H9 (cell line): ENCODE data around the gene LYZL2. TPM values are rescaled to one million over a fixed set of nuclear protein-coding genes. Genes with fewer than 3 reads are reported as not detected.
A peak's percentile ranks its signal among the peaks of the same experiment; 100 is the strongest.
"Not testable (repeated sequence)": the region's sequence is repeated elsewhere in the genome, so short reads cannot be mapped to it uniquely, and the experiment has no call there.

ENCODE experiments used
- DNase-seq: peaks from one replicate; pipeline ENCODE4 v3.0.0-alpha.2; 2017
- H2AFZ ChIP-seq: one replicate; pipeline ENCODE4 v1.6.1; 2013; ENCODE audit warnings: mild to moderate bottlenecking, low read length, control low read depth, moderate library complexity
- H2AK5ac ChIP-seq: 2 replicates; pipeline ENCODE4 v1.6.1; 2013; ENCODE audit warnings: low read length, control low read depth, mixed read lengths; ENCODE audit not compliant: insufficient read length
- H2BK120ac ChIP-seq: one replicate; pipeline ENCODE4 v1.6.1; 2013; ENCODE audit warnings: low read depth, mild to moderate bottlenecking, low read length, control low read depth, inconsistent platforms; ENCODE audit not compliant: poor library complexity, severe bottlenecking
- H2BK12ac ChIP-seq: 2 replicates; pipeline ENCODE4 v1.6.1; 2013; ENCODE audit warnings: low read length, control low read depth, mixed read lengths, low read depth; ENCODE audit not compliant: insufficient read length
- H2BK15ac ChIP-seq: 2 replicates; pipeline ENCODE4 v1.6.1; 2013; ENCODE audit warnings: low read depth, low read length, control low read depth
- H2BK20ac ChIP-seq: one replicate; pipeline ENCODE4 v1.6.1; 2013; ENCODE audit warnings: low read depth, mild to moderate bottlenecking, low read length, control low read depth, inconsistent platforms; ENCODE audit not compliant: poor library complexity, severe bottlenecking
- H2BK5ac ChIP-seq: 2 replicates; pipeline ENCODE4 v1.6.1; 2013; ENCODE audit warnings: low read length, control low read depth, mixed read lengths; ENCODE audit not compliant: insufficient read length
- H3K14ac ChIP-seq: 2 replicates; pipeline ENCODE4 v1.6.1; 2013; ENCODE audit warnings: low read length, control low read depth; ENCODE audit not compliant: insufficient read depth
- H3K18ac ChIP-seq: 2 replicates; pipeline ENCODE4 v1.6.1; 2013; ENCODE audit warnings: low read depth, mild to moderate bottlenecking, mixed read lengths, low read length, control low read depth; ENCODE audit not compliant: insufficient read length
- H3K23ac ChIP-seq: 2 replicates; pipeline ENCODE4 v1.6.1; 2013; ENCODE audit warnings: low read length, control low read depth, mixed read lengths, low read depth; ENCODE audit not compliant: insufficient read length
- H3K23me2 ChIP-seq: 2 replicates; pipeline ENCODE4 v1.6.1; 2013; ENCODE audit warnings: low read depth, mild to moderate bottlenecking, mixed read lengths, low read length, control low read depth; ENCODE audit not compliant: insufficient read length, poor library complexity, severe bottlenecking
- H3K27ac ChIP-seq: 2 replicates; pipeline ENCODE4 v1.5.1; 2013; ENCODE audit warnings: low read length, control low read depth, mixed read lengths, low read depth; ENCODE audit not compliant: insufficient read length
- H3K27me3 ChIP-seq: 2 replicates; pipeline ENCODE4 v1.6.1; 2013; ENCODE audit warnings: low read length, control low read depth, inconsistent platforms; ENCODE audit not compliant: insufficient read depth
- H3K4ac ChIP-seq: 2 replicates; pipeline ENCODE4 v1.6.1; 2013; ENCODE audit warnings: low read depth, mild to moderate bottlenecking, control low read depth, inconsistent platforms, low read length, moderate library complexity
- H3K4me1 ChIP-seq: 2 replicates; pipeline ENCODE4 v1.6.1; 2013; ENCODE audit warnings: low read length, control low read depth, inconsistent platforms; ENCODE audit not compliant: insufficient read depth
- H3K4me2 ChIP-seq: 2 replicates; pipeline ENCODE4 v1.6.1; 2013; ENCODE audit warnings: low read length, control low read depth, mixed read lengths; ENCODE audit not compliant: insufficient read length, insufficient read depth
- H3K56ac ChIP-seq: 2 replicates; pipeline ENCODE4 v1.6.1; 2013; ENCODE audit warnings: low read depth, mild to moderate bottlenecking, mixed read lengths, low read length, control low read depth; ENCODE audit not compliant: insufficient read length
- H3K79me1 ChIP-seq: 2 replicates; pipeline ENCODE4 v1.6.1; 2013; ENCODE audit warnings: low read depth, mild to moderate bottlenecking, moderate library complexity, low read length, control low read depth, inconsistent platforms; ENCODE audit not compliant: insufficient read depth, poor library complexity, severe bottlenecking
- H3K79me2 ChIP-seq: 2 replicates; pipeline ENCODE4 v1.6.1; 2013; ENCODE audit warnings: low read length, control low read depth, inconsistent platforms; ENCODE audit not compliant: insufficient read depth
- H3K9ac ChIP-seq: 2 replicates; pipeline ENCODE4 v1.6.1; 2013; ENCODE audit warnings: low read length, control low read depth, mixed read lengths; ENCODE audit not compliant: insufficient read length; ENCODE audit errors: extremely low read depth
- H3K9me3 ChIP-seq: one replicate; pipeline ENCODE4 v1.6.1; 2013; ENCODE audit warnings: low read depth, low read length, inconsistent platforms; ENCODE audit not compliant: control insufficient read depth
- H3T11ph ChIP-seq: one replicate; pipeline ENCODE4 v1.6.1; 2013; ENCODE audit warnings: mild to moderate bottlenecking, low read length, control low read depth, inconsistent platforms
- H4K20me1 ChIP-seq: one replicate; pipeline ENCODE4 v1.6.1; 2013; ENCODE audit not compliant: control insufficient read depth, insufficient read length, insufficient read depth
- H4K5ac ChIP-seq: 2 replicates; pipeline ENCODE4 v1.6.1; 2013; ENCODE audit warnings: low read depth, mild to moderate bottlenecking, mixed read lengths, low read length, control low read depth; ENCODE audit not compliant: insufficient read length
- H4K8ac ChIP-seq: replicated peaks from 2 replicates; pipeline ENCODE4 v1.6.1; 2013; ENCODE audit warnings: low read length, control low read depth, mixed read lengths, low read depth; ENCODE audit not compliant: insufficient read length
- H4K91ac ChIP-seq: 2 replicates; pipeline ENCODE4 v1.6.1; 2013; ENCODE audit warnings: low read depth, mild to moderate bottlenecking, moderate library complexity, mixed read lengths, low read length, control low read depth; ENCODE audit not compliant: insufficient read length
- H3K27ac Mint-ChIP-seq, 3 experiments: 2 replicates in 2 of 3; 3 replicates in 1 of 3; pipeline ENCODE4 v1.8.0; 2020 to 2021; ENCODE audit warnings: mixed read lengths in 3 of 3, mild to moderate bottlenecking in 1 of 3, moderate library complexity in 1 of 3
- H3K27me3 Mint-ChIP-seq: 2 replicates; pipeline ENCODE4 v1.8.0; 2021; ENCODE audit warnings: low read depth, mild to moderate bottlenecking, moderate library complexity, mixed read lengths
- H3K36me3 Mint-ChIP-seq, 3 experiments: 2 replicates in 2 of 3; 3 replicates in 1 of 3; pipeline ENCODE4 v1.8.0; 2020 to 2021; ENCODE audit warnings: low read depth in 3 of 3, mixed read lengths in 3 of 3; ENCODE audit not compliant: insufficient read depth in 1 of 3
- H3K4me1 Mint-ChIP-seq, 2 experiments: 2 replicates each; pipeline ENCODE4 v1.8.0; 2020; ENCODE audit warnings: mixed read lengths in 2 of 2
- H3K4me3 Mint-ChIP-seq, 2 experiments: 2 replicates in 1 of 2; 3 replicates in 1 of 2; pipeline ENCODE4 v1.8.0; 2020 to 2021; ENCODE audit warnings: mild to moderate bottlenecking in 2 of 2, mixed read lengths in 2 of 2, moderate library complexity in 1 of 2
- H3K9me3 Mint-ChIP-seq, 2 experiments: 2 replicates in 1 of 2; 3 replicates in 1 of 2; pipeline ENCODE4 v1.8.0; 2020; ENCODE audit warnings: mild to moderate bottlenecking in 2 of 2, mixed read lengths in 2 of 2, moderate library complexity in 1 of 2
- WGBS: extraction: QIAGEN DNeasy Blood & Tissue Kit; methylation state at CpG from one replicate; pipeline ENCODE4 v1.1.7; 2013; ENCODE audit warnings: missing lambda C conversion rate, low lambda C conversion rate, mixed read lengths; ENCODE audit not compliant: insufficient read length; ENCODE audit errors: extremely low coverage; 5-methylcytosine and 5-hydroxymethylcytosine counted together
- total RNA-seq: library from RNA; stranded (reverse); gene quantifications from 2 replicates; pipeline ENCODE4 v1.2.1, GENCODE V29; 2021

The LYZL2 gene
- total RNA-seq, 1 experiment from 2014 or later: not detected

DNA sequence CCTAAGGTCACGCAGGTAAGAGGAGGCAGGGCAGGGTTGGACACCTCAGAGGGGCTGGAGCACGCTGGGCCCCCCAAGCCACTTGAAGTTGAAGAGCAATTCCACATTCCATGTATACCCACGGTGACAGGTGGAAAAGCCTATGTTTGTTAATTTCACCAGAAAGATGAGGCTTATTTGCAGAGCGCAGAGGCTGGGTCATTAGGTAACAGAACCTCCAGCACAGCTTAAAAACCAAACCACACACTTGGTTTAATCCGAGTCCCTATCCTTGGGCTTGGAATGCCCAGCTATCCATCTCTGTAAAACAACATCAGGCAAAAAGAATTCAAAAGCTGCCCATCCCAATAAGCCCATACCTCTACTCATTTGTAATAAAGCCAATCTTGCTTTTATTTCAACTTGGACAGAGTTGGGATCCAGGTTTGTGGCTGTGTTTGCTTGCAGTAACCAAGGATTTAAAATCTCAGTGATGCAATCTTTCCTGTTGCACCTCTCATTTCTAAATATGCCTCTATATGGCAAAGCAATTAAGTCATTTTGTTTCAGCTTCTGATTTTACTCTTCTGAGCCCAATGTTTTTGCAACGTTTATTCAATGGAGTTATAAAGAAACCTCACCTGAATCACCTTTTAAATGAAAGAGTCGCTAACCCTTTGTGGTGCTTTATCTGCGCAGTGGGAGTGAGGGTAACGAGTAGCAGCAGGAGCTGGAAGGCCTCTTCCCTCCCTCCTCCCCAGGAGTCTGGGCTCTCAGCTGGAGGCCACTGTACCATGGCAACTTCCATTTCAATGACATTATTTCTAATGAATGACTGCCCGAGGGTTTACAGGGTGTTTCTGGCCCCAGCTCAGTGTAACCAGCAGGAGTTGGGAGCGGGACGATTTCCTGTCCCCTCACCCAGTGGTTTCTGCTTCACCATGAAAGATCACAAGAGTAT, 32.8 kb downstream of the LYZL2 start:
- peaks cover 90% of the 10 kb centered on the region for H3K27me3 Mint-ChIP-seq
- not testable (repeated sequence) for H3K18ac ChIP-seq, H3K14ac ChIP-seq, H3K4me1 ChIP-seq, H2BK12ac ChIP-seq, H2BK20ac ChIP-seq, H2BK5ac ChIP-seq, H3K23ac ChIP-seq, H3K56ac ChIP-seq, H3K9me3 Mint-ChIP-seq, H3K27ac ChIP-seq, H3K36me3 Mint-ChIP-seq, H3K9ac ChIP-seq, H3T11ph ChIP-seq, H3K9me3 ChIP-seq, H4K20me1 ChIP-seq, H2AFZ ChIP-seq, H3K23me2 ChIP-seq, H3K79me2 ChIP-seq, H4K5ac ChIP-seq, H2AK5ac ChIP-seq, H4K91ac ChIP-seq, H3K27me3 ChIP-seq, H3K79me1 ChIP-seq, H4K8ac ChIP-seq, H2BK120ac ChIP-seq, H3K4ac ChIP-seq, H2BK15ac ChIP-seq
- H3K4me3 Mint-ChIP-seq: peak overlapping the region; percentile 38 to 75
- H3K4me2 ChIP-seq: peak overlapping the region; percentile 53
- no CpG with 5 or more reads among the region's 12 CpGs for WGBS
- DNase-seq: peak; percentile 47
- peaks cover 30 to 35% of the 10 kb centered on the region in 2 experiments for H3K4me1 Mint-ChIP-seq
- H3K27ac Mint-ChIP-seq: peak overlapping the region; percentile 25 to 40 (median 30); a peak in 4 of 7 replicates
